GM18502 (cell line): ENCODE measurements around the gene AQP4.

Experiments used
- ATAC-seq: cut with Tn5 transposase; IDR thresholded peaks from one replicate; pipeline ENCODE4 v1.9.1; 2021; ENCODE audit warnings: mild to moderate bottlenecking; ENCODE audit not compliant: unreplicated experiment, poor library complexity

AQP4 gene

GRCh38 chr18:26865557-26865956 is at the start of gene AQP4:
AQP4 (minus strand) TSS chr18:26865707; CDS start chr18:26865689, 18 bp downstream.
- no peak for ATAC-seq

- no peak for ATAC-seq
These were observed 46.3 kb upstream of the AQP4 start for GRCh38 chr18:26911840-26912239.

GRCh38 chr18:26909599-26910290 is 44.2 kb upstream of the AQP4 start:
- ATAC-seq: no peak

GRCh38 chr18:26908906-26909305 is 43.4 kb upstream of the AQP4 start:
- ATAC-seq: no peak

- no peak for ATAC-seq
These were observed 36.8 kb upstream of the AQP4 start for GRCh38 chr18:26902291-26902690.

GRCh38 chr18:26901020-26901419 is 35.5 kb upstream of the AQP4 start:
- ATAC-seq: no peak

- no peak for ATAC-seq
These were observed 28.9 kb upstream of the AQP4 start for GRCh38 chr18:26894426-26894825.

- ATAC-seq: no peak
These were observed 28.5 kb upstream of the AQP4 start for GRCh38 chr18:26893996-26894395.

- ATAC-seq: no peak
These were observed 22.8 kb upstream of the AQP4 start for GRCh38 chr18:26888259-26888658.

GRCh38 chr18:26875040-26875654 is 9.6 kb upstream of the AQP4 start:
- ATAC-seq: no peak

GRCh38 chr18:26874283-26874682 is 8.8 kb upstream of the AQP4 start:
- no peak for ATAC-seq

GRCh38 chr18:26869640-26870039 is 4.1 kb upstream of the AQP4 start:
- ATAC-seq: no peak

GRCh38 chr18:26868968-26869586 is 3.6 kb upstream of the AQP4 start:
- ATAC-seq: no peak

GRCh38 chr18:26867471-26867870 is 2.0 kb upstream of the AQP4 start:
- ATAC-seq: no peak

GRCh38 chr18:26864658-26865057 is 849 bp downstream of the AQP4 start:
- no peak for ATAC-seq

- ATAC-seq: no peak
These were observed 1.5 kb downstream of the AQP4 start for GRCh38 chr18:26863921-26864497.

- no peak for ATAC-seq
These were observed 2.2 kb downstream of the AQP4 start for GRCh38 chr18:26863122-26863879.

GRCh38 chr18:26862084-26862483 is 3.4 kb downstream of the AQP4 start:
- no peak for ATAC-seq

GRCh38 chr18:26854292-26854881 is 11.1 kb downstream of the AQP4 start:
- ATAC-seq: no peak

GRCh38 chr18:26853401-26853800 is 12.1 kb downstream of the AQP4 start:
- ATAC-seq: no peak
